ENCODE data around the gene ZFC3H1. TPM values are rescaled to one million over a fixed set of nuclear protein-coding genes. Genes with fewer than 3 reads are reported as not detected.

Gene ZFC3H1
- total RNA-seq, 1 experiment from 2014 or later: 24.4 TPM

DNA sequence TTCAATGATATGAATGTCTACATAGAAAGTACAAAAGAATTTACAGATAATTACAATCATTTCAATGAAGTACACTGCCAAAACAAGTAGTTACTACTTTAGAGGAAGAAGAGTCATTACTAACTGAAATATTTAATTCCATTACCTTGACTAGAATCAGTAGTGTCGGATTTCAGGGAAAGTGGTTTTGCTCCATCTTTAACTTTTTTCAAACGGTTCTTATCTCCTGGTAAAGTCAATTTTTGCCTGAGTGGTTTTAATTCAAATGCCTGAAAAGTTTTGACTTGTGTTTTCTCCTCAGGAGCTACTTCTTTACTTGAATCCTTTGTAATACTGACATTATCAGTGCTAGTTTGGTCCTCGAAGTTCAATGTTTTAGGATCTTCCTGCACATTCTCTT, 6.9 kb downstream of the ZFC3H1 start:
- Histone ChIP-seq H3K4ac (ENCODE audit: low read depth, low read length) (no peak overlapping the region), H3K4me2 (ENCODE audit: insufficient read depth, insufficient read length, low read length) (no peak overlapping the region), H3K18ac (ENCODE audit: insufficient read length, low read depth, low read length) (no peak overlapping the region), H3K9me3 (ENCODE audit: control insufficient read depth, low read depth, low read length) (no peaks in the 10 kb centered on the region), H2BK12ac (ENCODE audit: insufficient read length, low read depth, low read length) (no peak overlapping the region), H3K27me3 (ENCODE audit: insufficient read depth, low read length) (no peaks in the 10 kb centered on the region), H3K23me2 (ENCODE audit: insufficient read length, low read depth, low read length, poor library complexity, severe bottlenecking) (no peaks in the 10 kb centered on the region), H2BK20ac (ENCODE audit: low read depth, low read length, poor library complexity, severe bottlenecking) (no peak overlapping the region), H3K23ac (ENCODE audit: insufficient read length, low read depth, low read length) (no peak overlapping the region), H3K9ac (ENCODE audit: extremely low read depth, insufficient read length, low read length) (no peak overlapping the region), H3K56ac (ENCODE audit: insufficient read length, low read depth, low read length) (no peak overlapping the region), H4K91ac (ENCODE audit: insufficient read length, low read depth, low read length) (no peak overlapping the region), H4K20me1 (ENCODE audit: control insufficient read depth, insufficient read depth, insufficient read length) (no peaks in the 10 kb centered on the region), H2BK120ac (ENCODE audit: low read depth, low read length, poor library complexity, severe bottlenecking) (no peak overlapping the region), H2AFZ (ENCODE audit: low read length) (no peak overlapping the region), H3K79me2 (ENCODE audit: insufficient read depth, low read length) (peaks cover 4% of the 10 kb centered on the region; the same call in 1 of the 2 replicates), H4K5ac (ENCODE audit: insufficient read length, low read depth, low read length) (no peak overlapping the region), H3K27ac (ENCODE audit: insufficient read length, low read depth, low read length) (no peak overlapping the region), H2BK5ac (ENCODE audit: insufficient read length, low read length) (no peak overlapping the region), H2AK5ac (ENCODE audit: insufficient read length, low read length) (no peak overlapping the region), H3T11ph (ENCODE audit: low read length) (no peak overlapping the region), H3K14ac (ENCODE audit: insufficient read depth, low read length) (no peak overlapping the region), H3K4me1 (ENCODE audit: insufficient read depth, low read length) (no peaks in the 10 kb centered on the region), H3K79me1 (ENCODE audit: insufficient read depth, low read depth, low read length, poor library complexity, severe bottlenecking) (no peaks in the 10 kb centered on the region), H2BK15ac (ENCODE audit: low read depth, low read length) (no peak overlapping the region), H4K8ac (replicated peaks; ENCODE audit: insufficient read length, low read depth, low read length) (no peak overlapping the region)
- peaks cover 0 to 2% of the 10 kb centered on the region in 2 experiments; a peak in 3 of 5 replicates for H3K9me3 Mint-ChIP-seq
- peaks cover 4 to 11% of the 10 kb centered on the region in 2 experiments; a peak in 3 of 4 replicates for H3K4me1 Mint-ChIP-seq
- no CpG with 5 or more reads among the region's 3 CpGs for WGBS (ENCODE audit: extremely low coverage, insufficient read length, low lambda C conversion rate)
- H3K4me3 Mint-ChIP-seq: no peak overlapping the region
- peak overlapping the region in 1 of 3 experiments; percentile 67; a peak in 1 of 7 replicates for H3K27ac Mint-ChIP-seq
- DNase-seq: no peak
- TF ChIP-seq CTCF (conservative IDR thresholded peaks at IDR 0.05): no peak
- H3K27me3 Mint-ChIP-seq (ENCODE audit: low read depth): no peaks in the 10 kb centered on the region
- peaks cover 27 to 32% (median 29%) of the 10 kb centered on the region in 3 experiments for H3K36me3 Mint-ChIP-seq (ENCODE audit: insufficient read depth in 1 of 3, low read depth in 3 of 3)
